HG02610 (cell line): ENCODE data around the gene OR1B1.
"Not testable (repeated sequence)": the region's sequence is repeated elsewhere in the genome, so short reads cannot be mapped to it uniquely, and the experiment has no call there.

ENCODE experiments used
- ATAC-seq: cut with Tn5 transposase; IDR thresholded peaks from one replicate; pipeline ENCODE4 v1.9.1; 2021; ENCODE audit warnings: mild to moderate bottlenecking, moderate library complexity; ENCODE audit not compliant: unreplicated experiment

OR1B1 gene

GRCh38 chr9:122657527-122657926 is at the start of gene OR1B1:
OR1B1 (minus strand) TSS chr9:122657627.
- no peak for ATAC-seq

GRCh38 chr9:122695696-122696095 is 38.3 kb upstream of the OR1B1 start:
- no peak for ATAC-seq

GRCh38 chr9:122684851-122685250 is 27.4 kb upstream of the OR1B1 start:
- no peak for ATAC-seq

- ATAC-seq = no peak
Observed at GRCh38 chr9:122672481-122672880, 15.1 kb upstream of the OR1B1 start.

- no peak for ATAC-seq
Observed at GRCh38 chr9:122661416-122661815, 4.0 kb upstream of the OR1B1 start, which contains the start of gene OR1L1. OR1L1 (plus strand) TSS chr9:122661716; CDS start chr9:122661716, 0 bp downstream.

GRCh38 chr9:122656378-122656777 is 1.0 kb downstream of the OR1B1 start:
- ATAC-seq = no peak

GRCh38 chr9:122642226-122642625 is 15.2 kb downstream of the OR1B1 start:
- no peak for ATAC-seq

GRCh38 chr9:122619996-122620395 is 37.4 kb downstream of the OR1B1 start:
- ATAC-seq = no peak

- ATAC-seq = no peak
Observed at GRCh38 chr9:122614362-122614761, 43.1 kb downstream of the OR1B1 start, which contains the start of gene OR1Q1. OR1Q1 (plus strand) TSS chr9:122614738; CDS start chr9:122614738, 0 bp downstream.

- ATAC-seq = no peak
Observed at GRCh38 chr9:122609804-122610203, 47.6 kb downstream of the OR1B1 start.

GRCh38 chr9:122606587-122606986 is 50.8 kb downstream of the OR1B1 start:
- no peak for ATAC-seq

GRCh38 chr9:122605691-122606090 is 51.7 kb downstream of the OR1B1 start:
- ATAC-seq = no peak

- not testable (repeated sequence) for ATAC-seq
Observed at GRCh38 chr9:122583284-122583683, 74.1 kb downstream of the OR1B1 start, which contains the start of gene OR1L8. OR1L8 (minus strand) TSS chr9:122583384; CDS start chr9:122568477, 14,907 bp downstream.

- no peak for ATAC-seq
Observed at GRCh38 chr9:122580360-122580759, 77.1 kb downstream of the OR1B1 start.

- no peak for ATAC-seq
Observed at GRCh38 chr9:122579874-122580273, 77.6 kb downstream of the OR1B1 start.
